Limb (tissue), 2 donors: Measurements from ENCODE around the gene SELE.
"Not testable (repeated sequence)": the region's sequence is repeated elsewhere in the genome, so short reads cannot be mapped to it uniquely, and the experiment has no call there.

Source experiments
- DNase-seq, 2 donors: peaks; one replicate each; pipeline ENCODE4 v3.0.0-alpha.2; 2016; ENCODE audit errors: extremely low spot score in 2 of 2

Gene SELE

GRCh38 chr1:169683168-169683567 lies 50.7 kb downstream of the SELE start:
- not testable (repeated sequence) for DNase-seq

GRCh38 chr1:169682071-169682470 lies 51.8 kb downstream of the SELE start:
- no peak for DNase-seq

GRCh38 chr1:169681140-169681539 lies 52.7 kb downstream of the SELE start:
- DNase-seq: no peak

GRCh38 chr1:169680377-169681019 lies 53.4 kb downstream of the SELE start:
- no peak for DNase-seq

GRCh38 chr1:169679692-169680091 lies 54.2 kb downstream of the SELE start:
- DNase-seq: no peak

GRCh38 chr1:169676001-169676400 lies 57.9 kb downstream of the SELE start:
- DNase-seq: no peak
